ENCODE results near the gene KRT74.

KRT74 gene

DNA sequence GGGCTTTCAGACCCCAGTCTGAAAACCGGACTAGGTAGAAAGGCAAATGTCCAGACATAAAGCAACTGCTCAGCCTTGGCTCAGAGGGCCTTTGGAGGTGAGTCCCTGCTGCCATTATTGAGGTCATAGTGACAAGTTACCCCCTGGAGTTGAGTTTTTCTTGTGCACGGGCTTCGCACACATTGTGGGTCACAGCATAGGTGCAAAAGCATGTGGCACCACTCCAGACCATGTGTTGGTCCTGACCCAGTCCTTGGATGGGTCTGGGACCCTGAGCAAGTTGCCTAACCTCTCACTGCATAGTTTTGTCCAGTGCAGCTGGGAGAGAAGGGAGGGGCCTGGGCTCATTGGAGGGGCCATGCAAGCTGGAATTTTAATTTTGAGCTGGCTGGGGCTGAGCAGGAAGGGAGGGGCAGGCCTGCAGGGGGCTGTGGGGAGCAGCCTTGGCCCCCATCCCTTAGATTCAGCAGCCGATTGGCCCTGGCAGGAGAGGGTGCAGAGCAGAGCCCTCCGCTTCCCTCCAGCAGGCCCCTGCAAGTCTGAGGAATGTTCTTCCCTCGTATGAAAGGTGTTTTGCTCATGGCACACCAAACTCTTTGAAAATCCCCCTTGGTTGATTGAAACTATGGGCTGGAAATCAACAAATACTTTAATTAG lies 49.3 kb downstream of the KRT74 start:
- H3K27ac ChIP-seq = no peak overlapping the region
- H3K36me3 ChIP-seq (ENCODE audit: control insufficient read depth, insufficient read depth, low read length) = no peaks in the 10 kb centered on the region
- TF ChIP-seq CTCF (IDR thresholded peaks at IDR 0.05) = no peak
- no peak overlapping the region for H3K4me2 ChIP-seq (ENCODE audit: low read length)
- no peak overlapping the region for H3K4me3 ChIP-seq (ENCODE audit: low read depth, low read length)
- no peak overlapping the region for H2AFZ ChIP-seq
- no peaks in the 10 kb centered on the region for H3K27me3 ChIP-seq (ENCODE audit: control insufficient read depth, insufficient read depth, low read length)
- no peaks in the 10 kb centered on the region for H3K9me3 ChIP-seq (ENCODE audit: control insufficient read depth, low read length)
- no peaks in the 10 kb centered on the region for H3K79me2 ChIP-seq
- no peak overlapping the region for H3K9ac ChIP-seq
- no peaks in the 10 kb centered on the region for H3K4me1 ChIP-seq

GRCh38 chr12:52523824-52524223 lies 49.8 kb downstream of the KRT74 start:
- Histone ChIP-seq H3K27me3 (ENCODE audit: control insufficient read depth, insufficient read depth, low read length) (no peaks in the 10 kb centered on the region), H3K36me3 (ENCODE audit: control insufficient read depth, insufficient read depth, low read length) (no peaks in the 10 kb centered on the region), H3K4me1 (no peaks in the 10 kb centered on the region), H3K27ac (no peak overlapping the region), H3K4me3 (ENCODE audit: low read depth, low read length) (no peak overlapping the region), H3K79me2 (no peaks in the 10 kb centered on the region), H3K9me3 (ENCODE audit: control insufficient read depth, low read length) (no peaks in the 10 kb centered on the region), H3K4me2 (ENCODE audit: low read length) (no peak overlapping the region), H3K9ac (no peak overlapping the region), H2AFZ (no peak overlapping the region)
- TF ChIP-seq CTCF (IDR thresholded peaks at IDR 0.05) = no peak

DNA sequence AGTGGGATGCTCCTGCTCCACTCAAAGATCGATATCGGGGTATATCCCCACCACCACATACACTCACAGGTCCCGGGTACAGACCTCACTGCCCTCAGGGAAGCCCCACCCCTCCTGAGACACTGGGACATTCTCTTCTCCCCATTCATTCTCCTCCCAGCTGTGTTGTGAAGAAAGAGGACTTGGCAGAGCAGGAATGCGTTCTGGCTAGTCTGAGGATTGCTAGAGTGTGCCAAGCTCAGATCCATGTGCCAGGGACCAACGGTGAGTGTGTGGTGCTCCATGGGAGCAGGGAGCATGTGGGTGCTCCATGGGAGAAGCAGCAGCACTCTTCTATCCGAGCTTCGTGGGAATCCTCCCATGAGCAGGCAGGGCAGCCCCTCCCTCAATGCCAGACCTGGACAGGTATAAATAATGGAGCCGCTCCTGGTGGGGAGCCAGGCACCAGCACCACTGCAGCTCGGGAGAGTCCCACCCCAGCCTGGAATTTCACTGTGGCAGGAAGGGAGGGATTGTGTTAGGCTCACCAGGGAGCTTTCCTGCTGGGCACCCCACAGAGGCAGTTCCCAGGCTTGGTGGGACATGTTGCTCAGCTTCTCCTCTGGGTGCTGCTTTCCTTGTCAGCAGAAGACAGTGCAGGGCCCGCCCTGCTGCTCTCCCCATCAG lies 51.2 kb downstream of the KRT74 start:
- H3K36me3 ChIP-seq (ENCODE audit: control insufficient read depth, insufficient read depth, low read length) = no peaks in the 10 kb centered on the region
- no peaks in the 10 kb centered on the region for H3K4me1 ChIP-seq
- TF ChIP-seq CTCF (IDR thresholded peaks at IDR 0.05) = no peak
- H3K27ac ChIP-seq = no peak overlapping the region
- no peak overlapping the region for H3K4me3 ChIP-seq (ENCODE audit: low read depth, low read length)
- H2AFZ ChIP-seq = no peak overlapping the region
- no peaks in the 10 kb centered on the region for H3K27me3 ChIP-seq (ENCODE audit: control insufficient read depth, insufficient read depth, low read length)
- no peak overlapping the region for H3K4me2 ChIP-seq (ENCODE audit: low read length)
- H3K79me2 ChIP-seq = no peaks in the 10 kb centered on the region
- no peaks in the 10 kb centered on the region for H3K9me3 ChIP-seq (ENCODE audit: control insufficient read depth, low read length)
- no peak overlapping the region for H3K9ac ChIP-seq

GRCh38 chr12:52521568-52522266 lies 51.9 kb downstream of the KRT74 start:
- no peak overlapping the region for H3K27ac ChIP-seq
- H3K4me3 ChIP-seq (ENCODE audit: low read depth, low read length) = no peak overlapping the region
- H2AFZ ChIP-seq = no peak overlapping the region
- no peak overlapping the region for H3K4me2 ChIP-seq (ENCODE audit: low read length)
- H3K4me1 ChIP-seq = no peaks in the 10 kb centered on the region
- TF ChIP-seq CTCF (IDR thresholded peaks at IDR 0.05) = no peak
- no peaks in the 10 kb centered on the region for H3K36me3 ChIP-seq (ENCODE audit: control insufficient read depth, insufficient read depth, low read length)
- no peaks in the 10 kb centered on the region for H3K79me2 ChIP-seq
- H3K9ac ChIP-seq = no peak overlapping the region
- no peaks in the 10 kb centered on the region for H3K9me3 ChIP-seq (ENCODE audit: control insufficient read depth, low read length)
- no peaks in the 10 kb centered on the region for H3K27me3 ChIP-seq (ENCODE audit: control insufficient read depth, insufficient read depth, low read length)

Data from parathyroid adenoma (tissue), 2 donors.